PFSK-1 (cell line): Measurements from ENCODE around the gene HIRIP3.

ENCODE experiments used
- POLR2AphosphoS5 ChIP-seq: IDR thresholded peaks from 2 replicates; pipeline ENCODE4 v1.6.1; 2012; ENCODE audit warnings: low read depth, mild to moderate bottlenecking, control low read depth, low read length, moderate library complexity
- REST ChIP-seq, 2 experiments: IDR thresholded peaks; 2 replicates each; pipeline versions ENCODE4 v1.6.1 to v1.8.0; 2011 to 2012; ENCODE audit warnings: low read depth in 2 of 2, low read length in 2 of 2, control low read depth in 1 of 2, inconsistent platforms in 1 of 2, mild to moderate bottlenecking in 1 of 2, moderate library complexity in 1 of 2; ENCODE audit not compliant: insufficient read depth in 1 of 2
- SIN3A ChIP-seq: IDR thresholded peaks from 2 replicates; pipeline ENCODE4 v1.6.1; 2012; ENCODE audit warnings: mild to moderate bottlenecking, low read length, moderate library complexity, borderline replicate concordance; ENCODE audit not compliant: insufficient read depth

GRCh38 chr16:30006659-30007377 lies 11.4 kb upstream of the HIRIP3 start:
- TF ChIP-seq REST (IDR thresholded peaks at IDR 0.05; ENCODE audit: insufficient read depth in 1 of 2, low read depth in 2 of 2, low read length in 2 of 2) (no peak), SIN3A (no peak), POLR2AphosphoS5 (no peak)
